Right kidney (tissue), 1 donor: ENCODE results near the gene NKIRAS1.
"Not testable (repeated sequence)": the region's sequence is repeated elsewhere in the genome, so short reads cannot be mapped to it uniquely, and the experiment has no call there.

Source experiments
- DNase-seq: peaks from one replicate; pipeline ENCODE4 v3.0.0-alpha.2; 2016

Gene NKIRAS1

GRCh38 chr3:23904545-23904944 lies 12.2 kb downstream of the NKIRAS1 start:
- DNase-seq = no peak

GRCh38 chr3:23900744-23901143 lies 16.0 kb downstream of the NKIRAS1 start:
- DNase-seq = no peak

GRCh38 chr3:23895181-23895580 lies 21.6 kb downstream of the NKIRAS1 start:
- no peak for DNase-seq

GRCh38 chr3:23894254-23895061 lies 22.3 kb downstream of the NKIRAS1 start:
- no peak for DNase-seq

GRCh38 chr3:23889950-23890349 lies 26.8 kb downstream of the NKIRAS1 start:
- DNase-seq = no peak

GRCh38 chr3:23889386-23889785 lies 27.4 kb downstream of the NKIRAS1 start:
- no peak for DNase-seq

- no peak for DNase-seq
Observed at GRCh38 chr3:23888617-23889228, 28.1 kb downstream of the NKIRAS1 start.

GRCh38 chr3:23886311-23886710 lies 30.5 kb downstream of the NKIRAS1 start:
- no peak for DNase-seq

- no peak for DNase-seq
Observed at GRCh38 chr3:23885210-23885609, 31.6 kb downstream of the NKIRAS1 start.

- no peak for DNase-seq
Observed at GRCh38 chr3:23884481-23884880, 32.3 kb downstream of the NKIRAS1 start.

GRCh38 chr3:23882487-23882918 lies 34.3 kb downstream of the NKIRAS1 start:
- no peak for DNase-seq

- DNase-seq = not testable (repeated sequence)
Observed at GRCh38 chr3:23881993-23882392, 34.8 kb downstream of the NKIRAS1 start.

GRCh38 chr3:23880703-23881339 lies 36.0 kb downstream of the NKIRAS1 start:
- no peak for DNase-seq

- DNase-seq = no peak
Observed at GRCh38 chr3:23879485-23879884, 37.3 kb downstream of the NKIRAS1 start.

- DNase-seq = no peak
Observed at GRCh38 chr3:23877329-23877980, 39.3 kb downstream of the NKIRAS1 start.

GRCh38 chr3:23876923-23877322 lies 39.9 kb downstream of the NKIRAS1 start:
- no peak for DNase-seq

- no peak for DNase-seq
Observed at GRCh38 chr3:23875113-23875725, 41.6 kb downstream of the NKIRAS1 start.

GRCh38 chr3:23874359-23875112 lies 42.3 kb downstream of the NKIRAS1 start:
- DNase-seq = no peak

- no peak for DNase-seq
Observed at GRCh38 chr3:23873941-23874340, 42.8 kb downstream of the NKIRAS1 start.

GRCh38 chr3:23872330-23872729 lies 44.5 kb downstream of the NKIRAS1 start:
- no peak for DNase-seq

GRCh38 chr3:23871361-23871760 lies 45.4 kb downstream of the NKIRAS1 start:
- not testable (repeated sequence) for DNase-seq

- DNase-seq = not testable (repeated sequence)
Observed at GRCh38 chr3:23870663-23871043, 46.1 kb downstream of the NKIRAS1 start.
